ENCODE data around the gene SH3RF2.

The SH3RF2 gene

DNA sequence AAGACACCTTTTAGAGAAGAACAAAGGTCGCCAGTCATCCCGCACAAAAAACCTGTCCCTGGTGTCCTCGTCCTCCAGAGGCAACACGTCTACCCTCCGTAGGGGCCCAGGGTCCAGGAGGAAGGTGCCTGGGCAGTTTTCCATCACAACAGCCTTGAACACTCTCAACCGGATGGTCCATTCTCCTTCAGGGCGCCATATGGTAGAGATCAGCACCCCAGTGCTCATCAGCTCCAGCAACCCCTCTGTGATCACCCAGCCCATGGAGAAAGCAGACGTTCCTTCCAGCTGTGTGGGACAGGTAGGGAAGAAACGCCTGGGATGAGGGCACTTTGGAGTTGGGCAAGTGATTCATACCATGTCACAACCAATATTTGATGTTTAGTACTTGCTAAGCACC is 77.4 kb downstream of the SH3RF2 start:
- DNase-seq = no peak

DNA sequence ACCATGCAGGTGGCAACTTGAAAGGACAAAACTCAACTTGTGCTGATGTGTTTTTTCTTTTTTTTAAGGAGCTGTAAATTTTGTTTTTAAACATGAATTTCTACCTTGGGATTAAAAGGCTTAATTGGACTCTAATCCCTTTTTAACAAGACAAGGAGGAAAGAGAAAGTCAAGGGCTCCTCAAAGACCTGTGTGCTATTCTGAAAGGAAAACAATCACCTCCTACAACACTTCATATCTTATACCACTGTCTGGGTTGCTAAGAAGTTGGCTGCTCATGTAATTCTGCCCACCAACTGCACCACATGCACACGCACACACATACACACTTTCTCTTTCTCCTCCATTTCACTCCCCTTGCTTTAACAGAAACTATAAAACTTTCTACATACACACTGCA is 78.6 kb downstream of the SH3RF2 start:
- no peak for DNase-seq

DNA sequence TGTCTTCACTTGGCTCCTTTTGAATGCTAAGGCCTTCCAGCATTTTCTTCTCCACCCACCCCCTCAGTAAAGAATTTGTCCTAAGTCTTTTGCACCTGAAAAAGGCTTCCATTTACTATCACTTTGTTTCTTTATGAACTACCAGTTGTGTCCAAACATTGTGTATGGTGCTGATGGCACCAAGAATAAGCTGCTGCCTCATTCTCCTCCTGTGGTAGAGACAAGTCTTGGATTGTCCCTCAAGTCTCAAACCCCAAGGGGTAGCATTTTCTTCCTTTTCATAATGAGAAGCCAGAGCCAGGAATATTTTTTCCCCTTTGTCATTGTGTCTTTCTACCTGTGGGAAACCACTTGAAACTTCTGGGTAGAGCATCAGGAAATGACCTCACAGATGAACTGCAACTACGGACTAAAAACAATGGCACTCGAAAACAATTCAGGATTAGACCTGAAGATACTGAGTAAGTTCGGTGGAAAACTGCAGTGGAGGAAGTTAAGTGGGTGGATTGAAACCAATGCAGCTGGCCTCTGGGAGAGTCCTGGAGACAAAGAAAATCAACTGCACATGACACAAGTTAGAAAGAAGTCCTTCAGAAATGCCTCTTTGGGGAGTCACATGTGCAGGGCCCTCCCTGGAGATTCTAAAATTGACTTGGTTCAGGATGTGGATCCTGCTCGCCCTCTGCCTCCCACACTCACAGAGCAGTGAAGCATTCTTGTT is 80.5 kb downstream of the SH3RF2 start:
- DNase-seq = no peak

DNA sequence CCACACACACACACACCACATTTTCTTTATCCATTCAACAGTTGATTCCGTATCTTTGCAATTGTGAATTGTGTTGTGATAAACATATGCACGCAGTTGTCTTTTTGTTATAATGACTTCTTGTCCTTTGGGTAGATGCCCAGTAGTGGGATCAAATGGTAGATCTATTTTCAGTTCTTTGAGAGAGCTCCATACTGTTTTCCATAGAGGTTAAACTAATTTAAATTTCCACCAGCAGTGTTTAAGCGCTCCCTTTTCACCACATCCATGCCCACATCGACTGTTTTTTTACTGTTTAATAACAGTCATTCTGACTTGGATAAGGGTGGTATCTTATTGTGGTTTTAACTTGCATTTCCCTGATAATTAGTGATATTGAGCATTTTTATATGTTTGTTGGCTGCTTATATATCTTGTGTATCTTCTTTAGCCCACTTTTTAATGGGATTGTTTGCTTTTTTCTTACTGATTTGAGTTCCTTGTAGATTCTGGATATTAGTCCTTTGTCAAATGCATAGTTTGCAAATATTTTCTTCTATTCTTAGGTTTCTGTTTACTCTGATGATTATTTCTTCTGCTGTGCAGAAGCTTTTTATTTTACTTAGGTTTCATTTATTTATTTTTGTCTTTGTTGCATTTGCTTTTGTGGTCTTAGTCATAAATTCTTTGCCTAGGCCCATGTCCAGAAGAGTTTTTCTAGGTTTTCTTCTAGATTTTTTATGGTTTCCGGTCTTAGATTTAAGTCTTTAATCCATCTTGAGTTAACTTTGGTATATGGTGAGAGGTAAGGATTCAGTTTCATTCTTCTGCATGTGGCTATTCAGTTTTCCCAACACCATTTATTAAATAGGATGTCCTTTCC is 82.4 kb downstream of the SH3RF2 start:
- DNase-seq = no peak

DNA sequence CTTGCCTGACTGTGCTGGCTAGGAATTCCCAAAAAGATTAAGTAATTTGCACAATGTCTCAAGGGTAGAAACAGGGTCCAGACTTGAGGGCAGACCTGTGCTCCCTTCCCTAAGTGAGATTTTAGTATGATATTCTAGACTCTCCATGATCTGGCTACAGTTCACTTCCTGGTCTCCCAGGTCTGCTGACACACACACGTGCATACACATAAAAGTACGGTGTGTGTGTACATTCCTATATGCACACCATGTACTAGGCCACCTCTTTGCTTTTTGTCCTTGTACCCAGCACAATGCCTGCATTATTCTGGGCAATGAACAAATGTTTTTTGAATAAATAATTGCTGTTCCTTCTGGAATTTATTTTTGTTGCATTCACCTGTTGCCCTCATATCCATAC is 83.7 kb downstream of the SH3RF2 start:
- DNase-seq = no peak

DNA sequence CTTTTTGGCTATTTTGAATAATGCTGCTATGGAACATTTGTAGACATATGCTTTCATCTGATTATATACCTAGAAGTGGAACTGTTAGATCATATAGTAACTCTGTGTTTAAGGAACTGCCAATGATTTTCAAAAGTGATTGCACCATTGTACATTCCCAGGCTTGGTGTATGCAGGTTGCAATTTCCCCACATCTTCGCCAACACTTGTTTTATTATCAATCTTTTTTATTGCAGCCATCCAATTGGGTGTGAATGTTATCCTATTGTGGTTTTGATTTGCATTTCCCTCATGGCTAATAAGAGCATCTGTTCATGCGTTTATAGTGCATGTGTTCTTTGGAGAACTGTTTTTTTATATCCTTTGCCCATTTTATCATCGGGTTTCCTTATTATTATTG is 87.7 kb downstream of the SH3RF2 start:
- no peak for DNase-seq

DNA sequence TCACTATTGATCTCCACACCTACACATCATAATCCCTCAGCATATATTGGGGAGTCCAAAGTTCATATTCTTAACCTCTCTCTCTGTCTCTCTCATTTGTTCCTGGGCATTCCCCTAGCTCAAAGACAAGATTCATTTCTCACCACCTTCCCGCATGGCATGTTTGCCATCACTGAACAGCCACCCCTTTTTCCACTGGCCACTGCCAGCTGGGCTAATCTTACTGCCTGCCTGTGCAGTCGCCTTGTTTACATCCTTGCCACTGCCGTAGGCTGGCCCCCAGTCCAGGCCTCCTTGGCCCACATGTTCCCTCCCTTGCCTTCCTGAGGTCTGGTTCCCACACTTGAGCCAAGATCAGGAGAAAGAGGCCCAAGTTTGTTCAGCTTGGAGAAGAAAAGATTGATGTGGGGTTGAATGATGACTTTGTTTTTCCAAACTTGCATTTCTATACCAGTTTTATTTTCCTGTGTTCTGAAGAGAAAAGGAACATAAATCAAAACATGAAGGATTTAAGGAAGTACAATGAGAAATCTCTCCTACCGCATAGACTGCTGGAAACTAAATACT is 88.8 kb downstream of the SH3RF2 start:
- no peak for DNase-seq

DNA sequence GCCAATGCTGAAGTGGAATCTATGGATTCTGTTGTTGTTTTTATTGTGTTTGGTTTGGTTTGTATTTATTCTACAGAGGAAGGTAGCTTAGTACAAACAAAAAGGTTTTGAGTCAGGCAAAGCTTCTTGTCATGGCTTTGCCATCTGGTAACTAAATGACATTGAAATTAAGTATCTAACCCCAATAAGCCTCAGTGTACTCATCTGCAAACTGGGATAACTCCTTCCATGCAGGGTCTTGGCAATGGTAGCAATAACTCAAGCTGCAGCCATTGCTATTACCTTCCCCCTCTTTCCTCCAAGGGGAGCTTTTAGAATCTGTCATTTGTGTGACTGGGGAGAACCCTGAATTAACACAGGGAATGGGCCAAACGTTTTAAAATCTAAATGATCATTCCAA is 89.3 kb downstream of the SH3RF2 start:
- DNase-seq = no peak

DNA sequence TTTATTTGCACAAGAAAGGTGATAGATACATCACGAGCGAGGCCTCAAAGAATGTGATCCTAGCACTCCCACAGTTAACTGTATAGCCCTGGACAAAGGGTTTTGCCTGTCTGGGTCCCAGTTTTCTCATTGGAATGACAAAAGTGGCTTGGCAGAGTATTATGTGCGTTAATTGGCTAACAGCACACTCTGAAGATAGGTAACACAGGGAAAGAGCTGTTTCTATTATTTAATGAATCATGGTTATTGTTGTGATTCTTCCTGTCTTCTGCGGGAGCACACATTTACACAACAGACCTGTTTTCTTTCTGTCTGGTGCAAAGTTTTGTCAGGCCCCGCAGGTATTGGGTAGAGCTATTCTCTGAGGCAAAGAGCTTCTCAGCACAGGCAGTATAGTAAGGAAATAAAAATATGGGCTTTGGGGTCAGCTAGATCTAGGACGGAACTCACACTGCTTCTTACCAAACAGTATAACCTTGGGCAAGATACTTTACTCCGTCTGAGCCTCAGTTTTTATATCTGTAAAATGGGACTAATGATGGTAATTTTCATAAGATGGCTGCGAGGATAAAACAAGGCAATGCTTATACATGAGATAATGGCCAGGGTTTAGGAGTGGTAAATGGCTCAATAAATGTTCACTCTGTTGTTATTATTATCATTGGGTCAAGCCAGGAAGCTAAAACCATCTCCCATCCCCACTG is 90.1 kb downstream of the SH3RF2 start:
- no peak for DNase-seq

DNA sequence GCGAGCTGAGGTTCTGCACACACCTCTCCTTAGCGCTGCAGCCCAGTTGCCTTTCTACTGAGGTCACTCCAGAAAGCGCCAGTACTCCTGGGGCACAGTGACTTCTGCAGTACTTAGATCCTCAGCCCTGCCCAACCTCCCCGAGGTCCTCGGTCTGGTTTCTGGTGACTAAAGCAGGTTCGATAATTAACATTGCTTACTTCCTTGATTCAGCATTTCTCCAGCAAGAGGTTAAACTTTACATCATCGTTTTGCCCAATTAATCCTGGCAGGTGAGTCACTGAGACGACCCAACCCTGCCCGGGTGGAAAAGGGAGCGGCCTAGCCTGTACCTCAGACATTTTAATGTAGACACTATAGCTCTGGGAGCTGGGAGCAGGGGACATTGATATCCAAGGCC is 91.4 kb downstream of the SH3RF2 start:
- no peak for DNase-seq

DNA sequence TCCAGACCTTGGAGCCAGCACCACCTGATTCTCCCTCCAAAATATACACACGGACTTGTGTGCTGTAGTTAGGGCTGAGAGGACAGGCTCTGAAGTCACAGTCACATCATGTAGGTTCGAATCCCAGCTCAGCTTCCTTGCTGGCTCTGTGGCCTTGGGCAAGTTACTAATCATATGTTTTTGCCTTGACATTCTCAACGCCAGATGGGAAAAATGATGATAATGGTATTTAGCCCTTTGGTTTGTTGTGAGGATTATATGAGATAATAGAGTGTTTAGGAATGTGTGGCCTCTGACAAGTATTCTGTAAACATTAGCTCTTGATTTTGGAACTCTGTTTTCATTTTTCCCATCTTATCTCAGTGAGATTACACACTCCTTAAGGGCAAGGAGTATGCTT is 96.5 kb downstream of the SH3RF2 start:
- DNase-seq = no peak

DNA sequence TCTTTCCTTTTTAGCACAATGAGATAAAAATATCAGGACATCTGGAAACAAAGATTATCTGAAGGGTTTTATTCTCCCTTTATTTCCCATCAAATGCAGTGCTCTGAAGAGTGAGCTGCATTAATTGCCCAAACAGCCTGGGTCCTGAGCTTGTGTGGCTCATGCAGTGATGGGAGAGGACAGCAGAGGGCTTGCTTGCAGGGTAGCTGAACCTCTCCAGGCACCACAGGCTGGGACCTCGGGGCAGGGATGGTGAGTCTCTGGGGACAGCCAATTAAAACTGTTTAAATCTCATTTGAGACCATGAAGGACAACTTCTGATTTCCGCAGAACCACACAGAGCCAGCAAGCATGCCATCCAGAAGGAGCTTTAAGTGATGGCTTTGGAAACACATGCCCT is 97.7 kb downstream of the SH3RF2 start:
- no peak for DNase-seq

DNA sequence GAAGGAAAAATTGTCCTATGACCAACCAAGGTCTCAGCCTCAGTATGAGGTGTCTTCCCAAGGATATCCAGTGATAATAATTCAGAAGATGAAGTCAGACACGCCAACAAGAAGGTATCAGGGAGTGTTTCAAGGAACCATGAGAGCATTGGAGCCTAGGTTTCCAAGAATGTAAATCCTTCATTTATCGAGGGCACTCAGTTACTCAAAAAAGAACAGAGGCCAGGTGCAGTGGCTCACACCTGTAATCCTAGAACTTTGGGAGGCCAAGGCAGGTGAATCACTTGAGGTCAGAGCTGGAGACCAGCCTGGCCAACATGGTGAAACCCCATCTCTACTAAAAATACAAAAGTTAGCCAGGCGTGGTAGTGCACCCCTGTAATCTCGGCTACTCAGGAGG is 98.2 kb downstream of the SH3RF2 start:
- no peak for DNase-seq

DNA sequence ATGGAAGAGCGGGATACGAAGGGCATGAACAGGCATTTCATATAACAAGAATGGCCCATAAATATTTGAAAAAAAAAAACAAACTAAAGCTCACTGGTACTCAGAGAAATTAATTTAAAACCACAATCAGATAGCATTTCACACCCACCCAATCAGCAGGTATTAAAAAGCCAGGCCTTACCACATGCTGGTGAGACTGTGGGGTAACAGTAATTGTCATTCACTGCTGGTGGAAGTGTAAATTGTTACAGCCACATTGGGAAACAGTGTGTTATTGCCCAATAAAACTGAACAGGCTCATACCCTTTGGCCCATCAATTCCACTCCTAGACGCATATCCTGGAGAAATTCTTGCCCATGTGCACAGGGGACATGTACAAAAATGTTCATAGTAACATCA is 103.0 kb downstream of the SH3RF2 start:
- no peak for DNase-seq

DNA sequence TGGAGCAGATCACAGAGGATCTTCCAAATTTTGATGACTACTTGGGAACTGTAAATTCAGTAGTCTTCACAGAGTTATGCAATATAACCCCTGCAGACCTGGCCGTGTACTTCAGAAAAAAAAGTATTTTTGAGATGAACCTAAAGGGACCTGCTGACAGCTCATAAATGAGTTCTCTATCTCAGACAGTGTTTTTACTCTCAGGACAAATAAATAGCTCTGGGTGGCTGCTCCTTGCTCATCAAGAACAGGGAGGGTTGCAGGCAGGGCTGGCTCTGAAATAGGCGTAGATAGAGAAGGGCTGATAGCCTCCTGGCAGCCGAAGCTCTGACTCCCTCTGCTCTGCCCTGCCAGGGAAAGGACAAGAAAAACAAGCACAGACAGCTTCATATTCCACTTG is 104.1 kb downstream of the SH3RF2 start:
- DNase-seq = no peak

DNA sequence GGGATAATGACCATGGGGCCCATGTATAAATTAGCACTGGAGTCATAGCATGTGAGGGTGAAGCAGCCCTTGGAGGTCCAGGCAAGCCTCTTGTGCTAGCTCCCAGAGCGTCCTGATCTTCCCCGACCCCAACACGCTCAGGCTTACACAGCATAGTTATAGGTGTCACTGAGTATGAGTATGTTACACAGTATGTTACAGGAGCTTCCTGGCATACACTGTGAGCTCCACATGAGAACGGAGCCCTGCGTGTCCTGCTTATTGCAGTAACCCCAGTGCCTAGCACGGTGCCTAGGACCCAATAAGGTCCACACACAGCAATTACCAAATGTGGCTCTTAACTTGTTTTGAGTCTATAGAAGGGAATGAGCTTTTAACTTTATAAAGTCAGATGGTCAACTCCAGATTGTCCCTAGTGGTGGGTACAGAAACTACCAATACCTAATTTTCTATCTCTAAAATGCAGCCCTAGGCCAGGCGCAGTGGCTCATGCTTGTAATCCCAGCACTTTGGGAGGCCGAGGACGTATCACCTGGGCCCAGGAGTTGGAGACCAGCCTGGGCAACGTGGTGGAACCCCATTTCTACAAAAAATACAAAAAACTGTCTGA is 104.9 kb downstream of the SH3RF2 start:
- DNase-seq = no peak

DNA sequence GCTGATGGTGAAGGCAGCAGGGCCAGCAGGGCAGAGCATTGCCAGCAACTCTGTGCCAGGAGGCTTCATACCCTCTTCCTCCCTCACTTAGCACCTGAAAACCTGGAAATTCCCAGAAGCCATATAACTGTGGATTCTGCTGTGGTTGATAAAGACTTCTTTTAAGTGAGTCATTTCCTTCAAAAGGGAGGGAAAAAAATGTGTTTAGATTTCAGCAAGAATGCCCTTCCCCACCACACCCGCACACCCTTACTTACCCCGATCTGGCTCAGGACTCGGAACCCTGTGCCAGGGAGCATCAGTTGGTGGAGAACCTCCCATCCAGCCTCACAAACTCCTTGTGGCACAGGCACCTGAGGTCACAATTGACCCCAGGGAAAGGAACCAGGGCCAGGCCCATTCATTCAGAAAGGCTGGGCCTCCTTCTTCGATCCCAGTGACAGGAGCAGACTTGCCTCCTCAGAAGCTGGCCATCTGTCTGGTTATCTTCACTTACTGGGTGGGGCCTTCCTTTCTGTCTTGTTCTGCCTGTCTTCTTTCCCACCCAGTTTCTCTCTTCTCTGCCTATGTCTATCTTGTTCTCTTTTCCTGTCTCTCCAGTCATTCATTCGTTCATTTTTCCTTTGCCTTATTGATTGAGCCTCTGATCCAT is 106.4 kb downstream of the SH3RF2 start:
- peak; percentile 68 for DNase-seq

DNA sequence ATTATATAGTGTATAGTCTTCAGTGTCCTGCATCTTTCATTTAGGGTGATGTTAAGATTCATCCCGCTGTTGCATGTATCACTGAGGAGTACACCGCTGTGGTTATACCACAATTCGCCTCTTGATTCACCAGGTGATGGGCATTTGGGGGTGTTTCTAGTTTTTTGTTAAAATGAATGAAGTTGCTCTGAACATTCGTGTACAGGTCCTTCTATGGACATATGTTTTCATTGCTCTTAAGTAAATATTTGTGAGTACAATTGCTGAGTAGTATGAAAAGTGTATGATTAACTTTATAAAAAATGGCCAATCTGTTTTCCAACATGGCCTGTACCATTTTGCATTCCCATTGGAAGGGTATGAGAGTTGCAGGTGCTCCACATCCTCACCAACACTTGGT is 107.3 kb downstream of the SH3RF2 start:
- DNase-seq = no peak

DNA sequence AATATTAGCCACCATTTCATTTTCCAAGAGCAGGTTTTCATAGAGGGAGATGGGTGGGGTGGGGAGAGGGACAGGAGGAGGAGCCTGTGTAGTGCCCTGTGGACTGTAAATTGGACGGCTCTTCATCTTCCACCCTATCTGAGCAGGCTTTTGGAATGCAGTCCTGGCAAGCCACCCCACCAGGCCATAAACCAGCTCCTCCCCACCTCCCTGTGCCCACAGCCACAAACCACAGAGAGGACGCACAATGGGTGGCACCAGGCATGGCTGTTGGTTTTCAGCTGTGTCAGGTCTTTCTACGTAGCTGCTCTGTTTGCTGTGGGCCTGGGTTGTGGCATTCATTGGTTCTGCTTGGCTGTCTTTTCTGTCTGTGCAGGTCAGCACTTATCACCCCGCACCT is 111.0 kb downstream of the SH3RF2 start:
- no peak for DNase-seq

DNA sequence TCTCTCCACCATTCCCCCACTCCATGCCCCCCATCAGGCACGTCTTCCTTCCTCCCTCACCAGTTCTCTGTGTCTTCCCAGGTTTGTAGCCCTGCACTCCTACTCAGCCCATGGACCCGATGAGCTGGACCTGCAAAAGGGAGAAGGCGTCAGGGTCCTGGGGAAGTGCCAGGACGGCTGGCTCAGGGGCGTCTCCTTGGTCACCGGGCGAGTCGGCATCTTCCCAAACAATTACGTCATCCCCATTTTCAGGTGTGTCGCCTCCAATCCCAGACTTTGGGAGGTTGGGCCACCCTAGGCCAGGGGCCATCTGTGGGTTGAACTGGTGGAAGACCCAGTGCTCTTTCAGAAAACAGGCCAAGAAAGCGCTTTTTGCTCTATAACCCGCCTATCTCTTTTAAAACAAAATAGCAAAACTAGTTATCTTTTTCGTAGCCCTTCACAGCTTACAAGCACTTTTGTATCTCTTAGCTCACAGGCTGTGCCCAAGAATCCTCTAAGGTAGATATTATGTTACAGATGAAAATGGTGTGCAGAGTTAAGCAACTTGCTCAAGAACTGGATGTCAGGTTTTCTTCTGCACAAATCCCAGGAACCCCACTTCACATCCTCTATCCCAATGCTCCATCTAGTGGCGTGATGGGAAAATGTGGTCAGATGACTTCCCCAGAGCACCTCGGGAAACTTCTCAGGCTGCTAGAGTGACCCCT is 112.8 kb downstream of the SH3RF2 start:
- peak; percentile 73 for DNase-seq

DNA sequence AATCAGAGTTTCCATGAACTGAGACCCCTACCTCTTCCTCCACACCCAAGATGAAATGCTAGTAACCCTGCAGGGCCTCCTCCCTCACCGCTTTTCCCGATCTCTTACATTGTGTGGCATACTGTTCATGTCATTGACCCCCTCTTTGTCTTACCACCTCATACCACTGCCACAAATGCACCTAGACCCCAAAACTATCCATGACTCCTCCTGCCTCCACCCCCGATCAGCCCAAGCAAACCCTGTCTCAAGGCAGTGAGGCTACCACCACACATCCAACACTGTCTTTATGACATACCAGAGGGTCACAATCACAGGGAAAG is 113.3 kb downstream of the SH3RF2 start:
- no peak for DNase-seq

DNA sequence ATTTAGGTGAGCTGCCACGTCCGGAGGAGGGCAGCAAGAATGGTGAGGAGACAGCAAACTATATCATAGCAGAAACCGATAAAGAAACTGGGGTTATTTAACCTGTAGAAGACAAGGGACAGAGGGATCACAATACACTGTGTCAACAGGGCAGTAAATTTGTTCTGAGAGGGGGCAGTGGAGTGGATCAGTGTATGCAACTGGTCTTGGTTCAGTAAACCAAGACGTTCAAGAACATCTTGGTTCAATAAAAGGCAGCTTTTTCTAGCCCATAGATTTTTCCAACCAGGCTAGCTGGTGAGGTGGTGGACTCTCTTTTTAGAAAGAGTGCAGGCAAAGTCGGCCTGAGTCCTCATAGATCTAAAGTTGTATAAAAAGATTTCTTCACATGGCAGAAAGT is 113.7 kb downstream of the SH3RF2 start:
- no peak for DNase-seq

All from fibroblast of skin of right biceps (primary cell).